Measurements from ENCODE around the gene CCDC7.

DNA sequence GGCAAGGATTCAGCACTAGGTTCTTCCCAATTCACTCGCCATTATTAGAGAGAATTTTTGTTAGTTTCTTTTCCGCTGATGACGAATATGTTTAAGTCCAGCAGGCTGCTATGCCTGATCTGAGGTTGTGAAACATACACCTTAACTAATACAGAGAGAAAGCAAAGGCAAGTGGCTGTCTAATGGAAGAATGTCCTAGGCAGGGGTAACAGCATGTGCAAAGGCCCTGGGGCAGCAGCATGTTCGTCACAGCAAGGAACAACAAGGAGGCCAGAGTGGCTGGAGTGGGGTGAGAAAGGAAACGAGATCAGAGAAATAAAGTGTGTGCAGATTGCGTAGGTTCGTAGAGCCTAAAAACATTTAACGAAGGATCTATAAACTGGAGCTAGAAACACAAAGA is 35.4 kb upstream of the CCDC7 start:
- TF ChIP-seq, protein P1, sequence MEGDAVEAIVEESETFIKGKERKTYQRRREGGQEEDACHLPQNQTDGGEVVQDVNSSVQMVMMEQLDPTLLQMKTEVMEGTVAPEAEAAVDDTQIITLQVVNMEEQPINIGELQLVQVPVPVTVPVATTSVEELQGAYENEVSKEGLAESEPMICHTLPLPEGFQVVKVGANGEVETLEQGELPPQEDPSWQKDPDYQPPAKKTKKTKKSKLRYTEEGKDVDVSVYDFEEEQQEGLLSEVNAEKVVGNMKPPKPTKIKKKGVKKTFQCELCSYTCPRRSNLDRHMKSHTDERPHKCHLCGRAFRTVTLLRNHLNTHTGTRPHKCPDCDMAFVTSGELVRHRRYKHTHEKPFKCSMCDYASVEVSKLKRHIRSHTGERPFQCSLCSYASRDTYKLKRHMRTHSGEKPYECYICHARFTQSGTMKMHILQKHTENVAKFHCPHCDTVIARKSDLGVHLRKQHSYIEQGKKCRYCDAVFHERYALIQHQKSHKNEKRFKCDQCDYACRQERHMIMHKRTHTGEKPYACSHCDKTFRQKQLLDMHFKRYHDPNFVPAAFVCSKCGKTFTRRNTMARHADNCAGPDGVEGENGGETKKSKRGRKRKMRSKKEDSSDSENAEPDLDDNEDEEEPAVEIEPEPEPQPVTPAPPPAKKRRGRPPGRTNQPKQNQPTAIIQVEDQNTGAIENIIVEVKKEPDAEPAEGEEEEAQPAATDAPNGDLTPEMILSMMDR (IDR thresholded peaks at IDR 0.05): no peak
- TF ChIP-seq POLR2A (IDR thresholded peaks at IDR 0.05): no peak

All from adrenal gland (tissue), 5 donors.